Caki2 (cell line): ENCODE results near the gene SORL1. TPM values are rescaled to one million over a fixed set of nuclear protein-coding genes. Genes with fewer than 3 reads are reported as not detected.
"Not testable (repeated sequence)": the region's sequence is repeated elsewhere in the genome, so short reads cannot be mapped to it uniquely, and the experiment has no call there.

Experiments used
- DNase-seq: peaks from one replicate; pipeline ENCODE4 v3.0.0-alpha.2; 2015; ENCODE audit warnings: low read depth
- in situ Hi-C: cut with HindIII; loops from 2 replicates; pipeline ENCODE4 v1.10.0; 2016; ENCODE audit warnings: low sequenced_read_pairs, low pct_unique_long_range_greater_than_20kb, mixed read lengths
- total RNA-seq: library from RNA; depleted of rRNA; stranded (reverse); fragments of >200 nt; shearing (Covaris generic); gene quantifications from 2 replicates; pipeline ENCODE4 v1.2.3, GENCODE V29; 2014; ENCODE audit warnings: low replicate concordance; rRNA removed

SORL1 gene, protein sequence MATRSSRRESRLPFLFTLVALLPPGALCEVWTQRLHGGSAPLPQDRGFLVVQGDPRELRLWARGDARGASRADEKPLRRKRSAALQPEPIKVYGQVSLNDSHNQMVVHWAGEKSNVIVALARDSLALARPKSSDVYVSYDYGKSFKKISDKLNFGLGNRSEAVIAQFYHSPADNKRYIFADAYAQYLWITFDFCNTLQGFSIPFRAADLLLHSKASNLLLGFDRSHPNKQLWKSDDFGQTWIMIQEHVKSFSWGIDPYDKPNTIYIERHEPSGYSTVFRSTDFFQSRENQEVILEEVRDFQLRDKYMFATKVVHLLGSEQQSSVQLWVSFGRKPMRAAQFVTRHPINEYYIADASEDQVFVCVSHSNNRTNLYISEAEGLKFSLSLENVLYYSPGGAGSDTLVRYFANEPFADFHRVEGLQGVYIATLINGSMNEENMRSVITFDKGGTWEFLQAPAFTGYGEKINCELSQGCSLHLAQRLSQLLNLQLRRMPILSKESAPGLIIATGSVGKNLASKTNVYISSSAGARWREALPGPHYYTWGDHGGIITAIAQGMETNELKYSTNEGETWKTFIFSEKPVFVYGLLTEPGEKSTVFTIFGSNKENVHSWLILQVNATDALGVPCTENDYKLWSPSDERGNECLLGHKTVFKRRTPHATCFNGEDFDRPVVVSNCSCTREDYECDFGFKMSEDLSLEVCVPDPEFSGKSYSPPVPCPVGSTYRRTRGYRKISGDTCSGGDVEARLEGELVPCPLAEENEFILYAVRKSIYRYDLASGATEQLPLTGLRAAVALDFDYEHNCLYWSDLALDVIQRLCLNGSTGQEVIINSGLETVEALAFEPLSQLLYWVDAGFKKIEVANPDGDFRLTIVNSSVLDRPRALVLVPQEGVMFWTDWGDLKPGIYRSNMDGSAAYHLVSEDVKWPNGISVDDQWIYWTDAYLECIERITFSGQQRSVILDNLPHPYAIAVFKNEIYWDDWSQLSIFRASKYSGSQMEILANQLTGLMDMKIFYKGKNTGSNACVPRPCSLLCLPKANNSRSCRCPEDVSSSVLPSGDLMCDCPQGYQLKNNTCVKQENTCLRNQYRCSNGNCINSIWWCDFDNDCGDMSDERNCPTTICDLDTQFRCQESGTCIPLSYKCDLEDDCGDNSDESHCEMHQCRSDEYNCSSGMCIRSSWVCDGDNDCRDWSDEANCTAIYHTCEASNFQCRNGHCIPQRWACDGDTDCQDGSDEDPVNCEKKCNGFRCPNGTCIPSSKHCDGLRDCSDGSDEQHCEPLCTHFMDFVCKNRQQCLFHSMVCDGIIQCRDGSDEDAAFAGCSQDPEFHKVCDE (N-terminal part only)
- 14.0 and 15.1 TPM in 2 replicates for total RNA-seq

DNA sequence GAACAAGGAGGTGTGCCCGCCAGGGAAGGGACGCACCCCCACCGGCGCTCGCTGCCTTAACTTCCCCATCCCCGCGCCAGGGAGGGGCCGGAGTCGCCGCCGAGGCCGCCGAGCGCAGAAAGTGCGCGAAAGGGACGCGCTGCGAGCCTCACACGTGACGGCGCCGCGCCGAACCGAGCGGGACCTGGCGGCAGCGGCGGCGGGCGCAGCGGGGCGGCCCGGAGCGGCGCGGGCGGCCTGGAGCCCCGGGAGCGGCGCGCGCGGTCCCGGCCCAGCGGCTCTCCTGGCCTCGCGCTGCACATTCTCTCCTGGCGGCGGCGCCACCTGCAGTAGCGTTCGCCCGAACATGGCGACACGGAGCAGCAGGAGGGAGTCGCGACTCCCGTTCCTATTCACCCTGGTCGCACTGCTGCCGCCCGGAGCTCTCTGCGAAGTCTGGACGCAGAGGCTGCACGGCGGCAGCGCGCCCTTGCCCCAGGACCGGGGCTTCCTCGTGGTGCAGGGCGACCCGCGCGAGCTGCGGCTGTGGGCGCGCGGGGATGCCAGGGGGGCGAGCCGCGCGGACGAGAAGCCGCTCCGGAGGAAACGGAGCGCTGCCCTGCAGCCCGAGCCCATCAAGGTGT, at the start of gene SORL1:
Gene SORL1 (plus strand): TSS at position 329 of the 623 bp plus-strand sequence. CDS start 18 bp downstream, at position 347.
- in situ Hi-C loops: no loop called here
- DNase-seq: peak; percentile 58

DNA sequence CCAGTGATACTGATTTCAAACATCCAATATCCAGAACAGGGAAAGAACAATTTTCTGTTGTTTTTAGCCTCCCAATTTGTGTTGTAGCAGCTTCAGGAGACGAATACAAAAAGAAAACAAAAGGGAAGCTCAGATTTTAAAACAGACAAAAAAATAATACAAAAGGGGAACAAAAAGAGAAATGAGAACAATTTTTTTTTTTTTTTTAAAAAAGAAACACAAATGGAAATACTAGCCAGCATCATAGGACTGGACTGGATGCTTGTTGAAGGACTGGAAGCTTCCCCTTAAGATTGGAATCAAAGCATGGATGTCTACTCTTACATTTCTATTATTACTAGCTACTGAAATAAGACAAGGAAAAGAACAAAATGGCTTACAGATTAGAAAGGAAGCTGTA, 46.5 kb upstream of the SORL1 start:
- no peak for DNase-seq
- in situ Hi-C loops: no loop called here

DNA sequence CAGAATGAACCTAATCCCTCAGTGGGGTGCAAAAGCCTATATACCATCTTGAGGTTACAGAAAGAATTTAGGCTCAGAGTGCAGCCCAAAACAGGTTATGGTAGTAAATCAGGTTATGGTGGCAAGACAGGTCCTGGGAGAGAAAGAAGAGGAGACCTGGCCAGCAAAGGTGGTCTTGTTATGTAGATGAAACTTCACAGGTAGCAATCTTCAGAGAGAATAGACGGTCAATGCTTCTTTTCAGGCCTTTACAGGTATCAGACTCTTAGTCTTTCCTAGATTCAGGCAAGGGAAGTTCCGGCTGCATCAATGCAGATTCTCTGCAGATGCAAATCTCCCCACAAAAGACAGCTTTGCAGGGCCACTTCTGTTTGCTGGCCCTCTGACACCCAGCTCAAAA, 45.8 kb upstream of the SORL1 start:
- in situ Hi-C loops: no loop called here
- DNase-seq: no peak

DNA sequence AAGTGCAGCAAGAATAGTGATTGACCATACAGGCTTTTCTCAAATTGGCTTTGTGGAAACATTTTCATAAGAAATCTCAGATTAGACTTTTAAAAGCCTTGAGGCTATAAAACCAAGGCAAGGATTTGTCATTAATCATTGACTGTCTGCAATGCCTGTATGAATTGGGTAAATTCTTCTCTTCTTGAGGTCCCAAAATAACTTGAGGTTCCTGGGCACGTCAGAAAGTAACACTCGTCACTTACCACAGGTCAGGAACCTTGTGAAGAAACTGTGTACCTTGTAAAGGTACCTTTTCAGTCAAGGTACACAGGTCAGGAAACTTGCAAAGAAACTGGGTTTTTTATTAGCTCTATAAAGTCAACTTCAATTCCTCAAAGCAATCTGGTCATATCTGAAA, 43.3 kb upstream of the SORL1 start:
- in situ Hi-C loops: no loop called here
- DNase-seq: no peak

DNA sequence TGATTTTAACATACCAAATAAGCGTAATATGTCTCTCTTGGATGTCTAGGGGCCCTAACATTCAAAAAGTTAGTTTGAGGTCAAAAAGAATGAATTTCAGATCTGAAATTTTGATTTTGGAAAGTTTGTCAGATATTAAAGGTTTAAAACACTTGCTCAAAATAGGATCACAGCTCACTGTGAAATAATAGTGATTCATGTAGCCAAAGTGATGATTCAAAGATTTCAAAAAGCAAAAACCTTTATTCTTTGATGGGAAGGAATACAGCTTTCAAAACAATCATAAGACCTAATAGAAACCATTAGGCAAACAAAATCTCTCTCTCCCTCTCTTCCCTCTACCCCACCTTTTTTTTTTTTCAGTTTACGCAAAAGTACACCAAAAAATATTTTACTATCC, 42.1 kb upstream of the SORL1 start:
- in situ Hi-C loops, DNase-seq: not testable (repeated sequence)

DNA sequence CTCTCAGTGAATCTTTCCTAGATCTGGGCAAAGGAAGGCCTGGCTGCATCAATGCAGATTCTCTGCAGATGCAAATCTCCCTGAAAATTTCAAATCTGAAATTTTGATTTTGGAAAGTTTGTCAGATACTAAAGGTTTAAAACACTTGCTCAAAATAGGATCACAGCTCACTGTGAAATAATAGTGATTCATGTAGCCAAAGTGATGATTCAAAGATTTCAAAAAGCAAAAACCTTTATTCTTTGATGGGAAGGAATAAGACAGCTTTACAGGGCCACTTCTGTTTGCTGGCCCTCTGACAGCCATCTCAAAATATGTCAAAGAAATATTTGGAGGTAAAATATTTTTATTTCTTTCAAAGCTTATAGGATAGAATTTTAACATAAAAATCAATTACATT, 40.8 kb upstream of the SORL1 start:
- DNase-seq, in situ Hi-C loops: not testable (repeated sequence)

DNA sequence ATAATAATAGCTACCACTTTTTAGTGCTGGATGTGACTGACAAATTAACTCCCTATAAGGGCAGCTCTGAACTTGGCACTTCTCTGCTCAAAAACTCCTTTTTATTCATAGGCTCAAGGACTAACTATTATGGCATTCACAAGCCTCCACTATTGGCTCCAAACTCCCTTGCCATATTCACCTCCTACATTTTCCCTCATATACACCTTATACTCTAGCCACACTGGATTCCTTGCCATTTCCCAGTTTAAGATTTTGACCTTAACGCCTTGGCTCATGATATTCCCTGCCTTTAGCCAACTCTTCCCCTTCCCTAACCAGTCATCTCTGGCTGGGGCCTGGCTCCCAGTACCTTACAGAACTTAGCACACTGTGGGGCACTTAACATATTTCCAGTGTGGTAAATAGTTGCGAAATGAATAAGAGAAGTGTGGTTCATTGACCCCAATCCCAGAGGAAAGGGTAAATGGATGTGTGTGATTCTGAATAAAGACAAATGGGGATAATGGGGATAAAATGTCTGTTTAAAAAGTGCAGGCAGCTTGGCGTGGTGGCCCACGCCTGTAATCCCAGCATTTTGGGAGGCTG, 40.0 kb upstream of the SORL1 start:
- no peak for DNase-seq
- in situ Hi-C loops: no loop called here

DNA sequence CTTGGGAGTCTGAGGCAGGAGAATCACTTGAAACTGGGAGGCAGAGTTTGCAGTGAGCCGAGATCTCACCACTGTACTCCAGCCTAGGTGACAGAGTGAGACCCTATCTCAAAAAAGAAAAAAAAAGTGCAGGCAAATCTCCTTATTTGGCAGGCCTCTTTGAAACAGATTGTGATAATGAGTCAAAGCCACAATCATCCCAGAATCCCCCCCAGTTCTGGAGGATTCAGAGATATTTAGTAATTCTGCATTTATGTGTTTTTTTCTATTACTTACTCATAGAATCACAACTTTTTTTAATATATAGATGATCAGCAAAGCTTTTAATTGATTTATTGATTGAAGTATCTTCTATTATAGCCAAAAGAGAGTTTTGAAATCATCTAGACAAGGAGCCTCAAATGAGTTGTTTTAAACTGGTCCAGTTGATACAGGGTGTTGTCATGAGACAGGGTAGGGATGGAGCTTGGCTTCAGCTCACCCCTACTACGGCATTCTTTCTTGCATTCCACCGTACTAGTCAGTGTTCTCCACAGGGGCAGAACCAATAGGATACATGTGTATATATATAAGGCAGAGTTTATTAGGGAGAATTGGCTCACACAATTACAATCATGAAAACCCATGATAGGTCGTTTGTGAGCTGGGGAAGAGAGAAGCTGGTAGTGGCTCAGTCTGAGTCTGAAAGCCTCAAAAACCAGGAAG, 39.3 kb upstream of the SORL1 start:
- in situ Hi-C loops: no loop called here
- DNase-seq: no peak

DNA sequence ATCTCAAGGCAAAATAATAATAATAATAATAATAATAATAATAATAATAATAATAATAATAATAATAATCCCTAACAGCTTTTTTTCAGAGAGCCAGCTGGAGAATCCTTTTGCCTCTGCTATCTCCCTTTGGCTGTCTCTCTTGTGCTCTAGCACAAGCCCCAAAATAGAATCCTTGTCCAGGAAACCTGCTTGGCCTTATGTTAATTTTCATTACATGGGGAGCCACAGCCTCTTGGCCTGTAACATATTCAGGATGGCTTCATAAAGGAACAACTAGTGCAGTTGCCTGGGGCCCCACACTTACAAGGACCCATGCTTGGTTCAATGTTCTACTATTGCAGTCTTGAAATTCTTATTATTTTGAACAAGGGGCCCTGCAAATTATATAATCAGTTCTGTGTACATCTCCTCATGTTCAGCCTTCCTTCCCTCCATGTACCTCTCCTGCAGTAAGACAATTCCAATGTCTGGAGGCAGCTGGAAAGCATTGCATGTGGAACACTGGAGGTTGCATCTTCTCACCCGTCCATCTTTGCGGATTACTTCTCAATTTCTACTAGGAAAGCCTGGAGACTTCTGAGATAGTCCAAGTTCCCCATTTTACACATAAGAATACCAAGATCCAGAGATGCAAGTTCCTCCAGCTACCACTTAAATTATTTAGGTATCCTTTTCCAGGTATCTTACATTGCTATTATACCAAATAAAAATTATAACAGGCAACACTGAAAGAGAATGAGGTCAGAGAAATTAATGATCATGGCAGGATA, 37.8 kb upstream of the SORL1 start:
- in situ Hi-C loops: no loop called here
- no peak for DNase-seq

DNA sequence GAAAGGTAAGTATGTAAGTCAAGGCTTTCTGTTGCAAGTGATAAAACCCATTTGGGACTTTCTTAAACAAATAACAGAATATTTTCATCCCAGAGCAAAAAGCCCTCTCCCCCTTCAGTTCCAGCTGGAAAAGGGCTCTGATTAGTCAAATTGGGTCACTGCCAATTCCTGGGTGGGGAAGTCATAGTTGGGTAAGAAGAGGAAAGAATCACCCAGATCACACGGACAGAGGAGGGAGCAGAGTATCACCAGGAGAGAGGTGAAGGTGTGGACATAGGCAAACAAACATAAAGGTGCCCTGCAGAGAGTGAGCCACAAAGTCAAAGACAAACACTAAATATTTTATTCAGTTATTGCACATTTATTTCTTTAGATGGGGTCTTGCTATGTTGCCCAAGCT, 36.3 kb upstream of the SORL1 start:
- in situ Hi-C loops: no loop called here
- DNase-seq: no peak

DNA sequence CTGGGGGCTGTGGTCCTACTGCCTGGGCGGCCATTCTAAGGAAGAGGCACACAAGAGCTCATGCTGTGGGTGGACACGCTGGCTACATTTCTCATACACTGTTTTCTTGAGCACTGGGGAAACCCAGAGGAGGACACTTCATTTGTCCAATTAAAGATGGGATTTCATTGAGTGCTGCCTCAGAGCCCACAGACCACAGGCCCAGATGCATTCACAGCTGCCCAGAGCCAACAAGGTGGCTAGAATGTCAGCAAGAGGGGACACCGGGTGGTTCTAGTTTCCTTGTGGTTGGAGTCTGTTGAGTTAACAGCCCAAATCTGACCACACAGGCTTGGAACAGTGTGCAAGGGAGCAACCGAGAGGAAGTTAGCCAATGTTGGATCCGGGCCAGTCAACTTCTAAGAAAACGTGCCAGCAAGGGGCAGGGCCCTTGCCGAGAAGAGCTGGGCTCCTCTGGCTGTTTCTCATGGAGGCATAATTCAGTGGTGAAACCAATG, 35.0 kb upstream of the SORL1 start:
- in situ Hi-C loops: no loop called here

DNA sequence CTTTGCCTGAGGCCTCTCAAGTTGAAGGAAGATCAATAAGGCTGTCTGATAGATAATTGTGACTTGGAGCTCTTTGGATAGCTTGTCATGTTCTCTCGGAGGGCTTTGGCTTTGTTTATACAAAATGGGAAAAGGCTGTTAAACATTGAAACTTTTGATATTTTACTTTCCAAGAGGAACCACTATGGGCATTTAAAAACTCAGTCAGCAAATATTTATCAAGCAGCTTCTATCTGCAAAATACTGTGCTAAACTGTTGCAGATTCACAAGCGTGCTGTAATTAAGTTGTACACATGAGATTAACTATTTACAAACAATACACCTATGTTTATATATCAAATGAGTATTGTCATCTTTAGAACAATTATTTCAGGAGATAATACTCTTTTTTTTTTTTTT, 34.5 kb upstream of the SORL1 start:
- DNase-seq: no peak
- in situ Hi-C loops: no loop called here

More for the DNA sequence above, 35.0 kb upstream of the SORL1 start:
- DNase-seq: no peak

DNA sequence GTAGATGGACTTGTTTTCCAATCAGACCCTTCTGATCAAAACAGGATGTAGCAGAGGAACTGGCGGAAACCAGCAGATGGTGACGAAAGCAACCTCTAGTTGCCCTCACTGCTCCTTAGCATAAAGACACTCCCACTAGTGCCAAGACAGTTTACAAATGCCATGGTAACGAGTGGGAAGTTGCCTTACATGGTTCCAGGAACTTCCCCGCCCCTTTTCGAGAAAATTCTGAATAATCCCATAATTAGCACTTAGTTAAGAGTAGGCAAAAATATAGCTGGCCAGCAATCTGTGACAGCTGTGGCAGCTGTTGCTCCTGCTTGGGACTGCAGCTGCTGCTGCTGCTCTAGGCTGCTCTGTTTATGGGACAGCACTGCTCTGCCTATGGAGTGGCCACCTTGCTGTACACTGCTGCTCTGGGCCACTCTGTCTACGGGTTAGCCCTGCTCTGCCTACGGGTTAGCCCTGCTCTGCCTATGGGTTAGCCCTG, 33.4 kb upstream of the SORL1 start:
- DNase-seq: no peak
- in situ Hi-C loops: no loop called here

DNA sequence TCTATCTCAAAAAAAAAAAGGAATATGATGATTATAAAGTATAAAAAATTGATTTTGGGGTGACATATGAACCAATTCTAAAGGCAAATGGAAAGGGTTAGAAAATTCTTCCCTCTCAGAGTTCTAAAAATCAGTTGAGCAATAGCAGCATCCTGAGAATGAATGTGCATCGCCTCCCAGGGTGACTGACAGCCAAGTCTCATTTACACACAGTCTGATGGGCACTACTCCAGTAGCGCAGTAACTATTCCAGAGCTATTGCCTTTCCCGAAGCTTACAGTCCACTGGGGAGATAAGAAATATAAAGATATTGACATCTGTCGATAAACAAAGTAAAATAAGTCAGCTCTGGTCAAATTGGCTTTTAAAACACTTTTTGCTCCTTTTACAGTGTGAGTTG, 32.3 kb upstream of the SORL1 start:
- in situ Hi-C loops: no loop called here
- no peak for DNase-seq

DNA sequence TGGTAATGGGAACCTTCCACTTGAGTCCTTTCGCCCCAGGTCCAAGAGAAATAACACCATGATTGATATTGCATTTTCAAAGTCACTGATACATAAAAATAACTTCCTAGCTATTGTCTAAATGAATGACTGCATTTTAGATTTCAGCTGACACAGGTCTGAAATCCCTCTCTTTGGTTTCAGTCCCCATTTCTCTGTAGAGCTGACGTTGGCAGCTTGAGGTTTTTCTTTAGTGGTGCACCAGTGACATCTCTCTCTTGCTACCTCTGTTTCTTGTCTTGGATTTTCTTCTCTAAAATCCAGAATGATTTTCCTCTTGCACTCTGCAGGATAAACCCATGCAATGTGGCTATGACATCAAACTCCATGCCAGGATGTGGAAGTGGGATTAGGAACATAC, 31.7 kb upstream of the SORL1 start:
- no peak for DNase-seq
- in situ Hi-C loops: no loop called here
